ENCODE data around the gene QDPR.

The QDPR gene

GRCh38 chr4:17515445-17516407, 3.8 kb upstream of the QDPR start:
- TF ChIP-seq ZC3H10 (CRISPR knock-in tag; IDR thresholded peaks at IDR 0.05) (no peak), ZFP3 (CRISPR knock-in tag; IDR thresholded peaks at IDR 0.05) (no peak), SNAI2 (CRISPR knock-in tag; IDR thresholded peaks at IDR 0.05) (no peak), CSDC2 (CRISPR knock-in tag; IDR thresholded peaks at IDR 0.05) (no peak), RARB (CRISPR knock-in tag; IDR thresholded peaks at IDR 0.05) (no peak), CREB5 (CRISPR knock-in tag; IDR thresholded peaks at IDR 0.05; ENCODE audit: low read depth) (no peak), TCF4 (CRISPR knock-in tag; IDR thresholded peaks at IDR 0.05; ENCODE audit: borderline replicate concordance) (no peak), ESRRG (CRISPR knock-in tag; IDR thresholded peaks at IDR 0.05) (no peak), PPARA (CRISPR knock-in tag; IDR thresholded peaks at IDR 0.05; ENCODE audit: borderline replicate concordance) (no peak), BACH2 (CRISPR knock-in tag; IDR thresholded peaks at IDR 0.05; ENCODE audit: borderline replicate concordance) (no peak), GLIS3 (CRISPR knock-in tag; IDR thresholded peaks at IDR 0.05) (no peak), TOX (CRISPR knock-in tag; IDR thresholded peaks at IDR 0.05; ENCODE audit: borderline replicate concordance) (no peak), OSR1 (CRISPR knock-in tag; IDR thresholded peaks at IDR 0.05) (no peak), ARNTL (CRISPR knock-in tag; IDR thresholded peaks at IDR 0.05; ENCODE audit: borderline replicate concordance, low read depth) (no peak)
- TF ChIP-seq, protein P1, sequence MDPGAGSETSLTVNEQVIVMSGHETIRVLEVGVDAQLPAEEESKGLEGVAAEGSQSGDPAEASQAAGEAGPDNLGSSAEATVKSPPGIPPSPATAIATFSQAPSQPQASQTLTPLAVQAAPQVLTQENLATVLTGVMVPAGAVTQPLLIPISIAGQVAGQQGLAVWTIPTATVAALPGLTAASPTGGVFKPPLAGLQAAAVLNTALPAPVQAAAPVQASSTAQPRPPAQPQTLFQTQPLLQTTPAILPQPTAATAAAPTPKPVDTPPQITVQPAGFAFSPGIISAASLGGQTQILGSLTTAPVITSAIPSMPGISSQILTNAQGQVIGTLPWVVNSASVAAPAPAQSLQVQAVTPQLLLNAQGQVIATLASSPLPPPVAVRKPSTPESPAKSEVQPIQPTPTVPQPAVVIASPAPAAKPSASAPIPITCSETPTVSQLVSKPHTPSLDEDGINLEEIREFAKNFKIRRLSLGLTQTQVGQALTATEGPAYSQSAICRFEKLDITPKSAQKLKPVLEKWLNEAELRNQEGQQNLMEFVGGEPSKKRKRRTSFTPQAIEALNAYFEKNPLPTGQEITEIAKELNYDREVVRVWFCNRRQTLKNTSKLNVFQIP (CRISPR knock-in tag; IDR thresholded peaks at IDR 0.05; ENCODE audit: borderline replicate concordance, low read depth) = no peak
- ATAC-seq = no peak

DNA sequence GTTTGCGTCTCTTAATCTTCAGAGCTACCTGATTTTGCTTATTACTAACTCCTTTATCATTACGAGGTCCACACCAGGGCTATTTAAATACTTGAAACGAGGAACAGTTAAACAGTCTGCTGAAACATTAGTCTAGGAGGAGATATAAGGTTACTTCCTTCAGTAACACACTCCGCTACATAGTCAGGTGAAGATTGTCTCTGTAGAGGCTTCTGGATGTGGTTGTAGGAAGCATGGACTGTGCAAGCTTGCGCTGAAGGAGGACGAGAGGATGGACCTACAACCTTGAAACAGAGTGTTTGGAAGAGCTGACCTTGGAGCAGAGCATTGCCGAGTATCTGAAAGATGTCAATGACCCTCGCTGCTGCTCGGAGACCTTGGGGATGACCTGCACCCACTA, 3.0 kb upstream of the QDPR start, which contains the start of gene CLRN2:
Gene CLRN2, plus strand, starts transcription at position 301 of the 400 bp plus-strand sequence. CDS start 102 bp downstream, outside the sequence.
- TF ChIP-seq OSR1 (CRISPR knock-in tag; IDR thresholded peaks at IDR 0.05) (no peak), ESRRG (CRISPR knock-in tag; IDR thresholded peaks at IDR 0.05) (no peak), ZNF8 (CRISPR knock-in tag; IDR thresholded peaks at IDR 0.05) (no peak), GLIS3 (CRISPR knock-in tag; IDR thresholded peaks at IDR 0.05) (no peak), ISL1 (CRISPR knock-in tag; IDR thresholded peaks at IDR 0.05) (no peak), PPARA (CRISPR knock-in tag; IDR thresholded peaks at IDR 0.05; ENCODE audit: borderline replicate concordance) (no peak), ZFP30 (CRISPR knock-in tag; IDR thresholded peaks at IDR 0.05) (no peak), TOX (CRISPR knock-in tag; IDR thresholded peaks at IDR 0.05; ENCODE audit: borderline replicate concordance) (no peak), ARNTL (CRISPR knock-in tag; IDR thresholded peaks at IDR 0.05; ENCODE audit: borderline replicate concordance, low read depth) (no peak), ZFP3 (CRISPR knock-in tag; IDR thresholded peaks at IDR 0.05) (no peak)
- TF ChIP-seq, protein P2, sequence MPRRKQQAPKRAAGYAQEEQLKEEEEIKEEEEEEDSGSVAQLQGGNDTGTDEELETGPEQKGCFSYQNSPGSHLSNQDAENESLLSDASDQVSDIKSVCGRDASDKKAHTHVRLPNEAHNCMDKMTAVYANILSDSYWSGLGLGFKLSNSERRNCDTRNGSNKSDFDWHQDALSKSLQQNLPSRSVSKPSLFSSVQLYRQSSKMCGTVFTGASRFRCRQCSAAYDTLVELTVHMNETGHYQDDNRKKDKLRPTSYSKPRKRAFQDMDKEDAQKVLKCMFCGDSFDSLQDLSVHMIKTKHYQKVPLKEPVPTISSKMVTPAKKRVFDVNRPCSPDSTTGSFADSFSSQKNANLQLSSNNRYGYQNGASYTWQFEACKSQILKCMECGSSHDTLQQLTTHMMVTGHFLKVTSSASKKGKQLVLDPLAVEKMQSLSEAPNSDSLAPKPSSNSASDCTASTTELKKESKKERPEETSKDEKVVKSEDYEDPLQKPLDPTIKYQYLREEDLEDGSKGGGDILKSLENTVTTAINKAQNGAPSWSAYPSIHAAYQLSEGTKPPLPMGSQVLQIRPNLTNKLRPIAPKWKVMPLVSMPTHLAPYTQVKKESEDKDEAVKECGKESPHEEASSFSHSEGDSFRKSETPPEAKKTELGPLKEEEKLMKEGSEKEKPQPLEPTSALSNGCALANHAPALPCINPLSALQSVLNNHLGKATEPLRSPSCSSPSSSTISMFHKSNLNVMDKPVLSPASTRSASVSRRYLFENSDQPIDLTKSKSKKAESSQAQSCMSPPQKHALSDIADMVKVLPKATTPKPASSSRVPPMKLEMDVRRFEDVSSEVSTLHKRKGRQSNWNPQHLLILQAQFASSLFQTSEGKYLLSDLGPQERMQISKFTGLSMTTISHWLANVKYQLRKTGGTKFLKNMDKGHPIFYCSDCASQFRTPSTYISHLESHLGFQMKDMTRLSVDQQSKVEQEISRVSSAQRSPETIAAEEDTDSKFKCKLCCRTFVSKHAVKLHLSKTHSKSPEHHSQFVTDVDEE (CRISPR knock-in tag; IDR thresholded peaks at IDR 0.05) = no peak
- no peak for ATAC-seq

DNA sequence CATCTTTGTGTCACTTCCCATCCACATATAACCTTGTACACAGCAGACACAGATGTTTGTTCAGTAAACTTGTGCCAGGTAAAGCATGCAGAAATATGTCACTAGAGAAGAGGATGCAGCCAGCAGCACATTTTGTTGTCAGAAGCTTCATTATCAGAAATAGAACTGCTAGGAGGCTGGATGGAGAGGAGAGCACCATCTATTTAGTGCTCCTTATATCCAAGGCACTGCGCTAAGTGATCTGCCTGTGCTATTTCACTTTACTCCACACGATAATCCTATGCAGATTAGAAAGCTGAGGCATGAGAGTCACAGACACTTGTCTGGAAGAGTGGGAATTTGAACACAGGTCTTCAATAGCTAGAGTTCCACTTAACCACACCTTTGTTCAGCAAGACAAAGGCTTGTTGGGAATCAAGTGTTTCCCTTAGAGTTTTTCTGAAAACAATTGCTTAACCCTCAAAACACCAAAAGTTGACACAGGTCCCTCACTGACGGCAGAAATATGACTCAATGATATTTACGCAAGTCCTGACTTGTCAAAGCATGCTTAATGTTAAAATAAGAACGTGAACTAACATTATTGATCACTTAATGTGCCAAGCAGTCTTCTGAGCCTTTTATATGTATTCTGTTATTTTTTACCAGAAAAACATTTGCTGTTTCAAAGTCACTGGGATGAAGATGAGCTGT, 1.2 kb upstream of the QDPR start:
- no peak for ATAC-seq
- TF ChIP-seq CSDC2 (CRISPR knock-in tag; IDR thresholded peaks at IDR 0.05) (no peak), PPARA (CRISPR knock-in tag; IDR thresholded peaks at IDR 0.05; ENCODE audit: borderline replicate concordance) (no peak), ZNF70 (CRISPR knock-in tag; IDR thresholded peaks at IDR 0.05) (no peak), TCF4 (CRISPR knock-in tag; IDR thresholded peaks at IDR 0.05; ENCODE audit: borderline replicate concordance) (no peak), ZNF565 (CRISPR knock-in tag; conservative IDR thresholded peaks at IDR 0.05; ENCODE audit: low read depth) (no peak), CREB5 (CRISPR knock-in tag; IDR thresholded peaks at IDR 0.05; ENCODE audit: low read depth) (no peak)
